B cell (primary cell): ENCODE data around the gene CYTH3.

ENCODE experiments used
- CTCF ChIP-seq: fragments of 200-600 bp; IDR thresholded peaks from one replicate; pipeline ENCODE4 v1.8.0; 2022; ENCODE audit warnings: antibody characterized with exemption, mild to moderate bottlenecking
- EZH2 ChIP-seq: IDR thresholded peaks from 2 replicates; pipeline ENCODE4 v1.6.1; 2012; ENCODE audit warnings: borderline replicate concordance, low read depth, mild to moderate bottlenecking, moderate library complexity, low read length; ENCODE audit not compliant: insufficient read depth, poor library complexity, severe bottlenecking

GRCh38 chr7:6130007-6130587, 142.3 kb downstream of the CYTH3 start:
- TF ChIP-seq CTCF (no peak), EZH2 (no peak)
